NCI-H2227 treated with DMSO at 0.1 percent for 48 hours (cell line): ENCODE results near the gene PRTN3.

Experiments
- DNase-seq: peaks from one replicate; lab custom pipeline; 2025; lab: John Stamatoyannopoulos, UW

The PRTN3 gene

DNA sequence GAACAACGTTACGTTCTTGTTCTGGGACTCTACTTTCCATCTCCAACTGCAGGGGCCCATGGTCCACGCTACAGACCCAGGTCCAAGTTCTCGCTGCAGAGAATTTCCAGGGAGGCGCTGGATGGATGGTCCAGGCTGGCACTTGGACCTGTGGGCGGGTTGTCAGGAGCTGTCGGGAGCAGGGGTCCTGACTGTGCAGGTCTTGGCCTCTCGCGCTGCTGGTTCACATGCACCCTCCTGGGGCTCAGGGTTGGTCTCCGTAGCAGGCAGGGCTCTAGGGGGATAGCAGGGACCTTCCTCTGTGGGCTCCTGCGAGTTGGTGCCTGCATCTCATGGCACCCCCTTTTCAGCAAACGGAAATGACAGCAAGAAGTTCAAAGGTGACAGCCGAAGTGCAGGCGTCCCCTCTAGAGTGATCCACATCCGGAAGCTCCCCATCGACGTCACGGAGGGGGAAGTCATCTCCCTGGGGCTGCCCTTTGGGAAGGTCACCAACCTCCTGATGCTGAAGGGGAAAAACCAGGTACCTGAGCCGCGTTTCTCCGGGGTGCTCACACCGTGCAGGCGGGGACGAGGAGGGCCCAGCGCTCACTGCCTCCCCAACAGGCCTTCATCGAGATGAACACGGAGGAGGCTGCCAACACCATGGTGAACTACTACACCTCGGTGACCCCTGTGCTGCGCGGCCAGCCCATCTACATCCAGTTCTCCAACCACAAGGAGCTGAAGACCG, 36.9 kb upstream of the PRTN3 start:
- DNase-seq = no peak

DNA sequence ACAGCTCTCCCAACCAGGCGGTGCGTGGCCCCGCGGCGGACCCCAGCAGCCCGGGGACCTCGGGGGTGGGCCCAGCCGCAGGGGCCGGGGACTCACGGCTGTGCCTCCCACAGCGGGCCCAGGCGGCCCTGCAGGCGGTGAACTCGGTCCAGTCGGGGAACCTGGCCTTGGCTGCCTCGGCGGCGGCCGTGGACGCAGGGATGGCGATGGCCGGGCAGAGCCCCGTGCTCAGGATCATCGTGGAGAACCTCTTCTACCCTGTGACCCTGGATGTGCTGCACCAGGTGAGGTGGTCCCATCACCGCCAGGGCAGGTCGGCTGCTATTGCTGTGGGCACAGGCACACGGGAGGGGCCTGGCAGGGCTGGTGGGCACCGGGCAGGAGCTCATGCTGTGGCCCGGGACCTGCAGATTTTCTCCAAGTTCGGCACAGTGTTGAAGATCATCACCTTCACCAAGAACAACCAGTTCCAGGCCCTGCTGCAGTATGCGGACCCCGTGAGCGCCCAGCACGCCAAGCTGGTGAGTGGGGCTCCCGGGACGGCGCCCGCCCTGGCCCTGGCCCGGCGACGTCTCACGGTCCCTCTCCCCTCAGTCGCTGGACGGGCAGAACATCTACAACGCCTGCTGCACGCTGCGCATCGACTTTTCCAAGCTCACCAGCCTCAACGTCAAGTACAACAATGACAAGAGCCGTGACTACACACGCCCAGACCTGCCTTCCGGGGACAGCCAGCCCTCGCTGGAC, 36.2 kb upstream of the PRTN3 start:
- no peak for DNase-seq

DNA sequence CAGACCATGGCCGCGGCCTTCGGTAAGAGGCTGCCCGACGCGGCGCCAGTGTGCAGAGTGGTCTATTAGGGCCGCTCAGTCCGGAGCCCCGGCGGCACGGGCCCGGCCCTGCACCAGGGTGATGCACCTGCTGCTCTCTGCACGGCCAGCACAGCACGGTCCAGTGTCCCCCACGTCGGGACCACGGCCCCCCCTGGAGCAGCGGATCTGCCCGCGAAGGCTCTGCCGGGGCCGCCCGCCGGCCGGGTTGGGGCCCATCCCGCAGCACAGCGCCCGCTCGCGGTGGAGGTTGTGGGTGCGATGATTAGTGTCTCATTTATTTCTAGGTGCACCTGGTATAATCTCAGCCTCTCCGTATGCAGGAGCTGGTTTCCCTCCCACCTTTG, 35.6 kb upstream of the PRTN3 start:
- no peak for DNase-seq

DNA sequence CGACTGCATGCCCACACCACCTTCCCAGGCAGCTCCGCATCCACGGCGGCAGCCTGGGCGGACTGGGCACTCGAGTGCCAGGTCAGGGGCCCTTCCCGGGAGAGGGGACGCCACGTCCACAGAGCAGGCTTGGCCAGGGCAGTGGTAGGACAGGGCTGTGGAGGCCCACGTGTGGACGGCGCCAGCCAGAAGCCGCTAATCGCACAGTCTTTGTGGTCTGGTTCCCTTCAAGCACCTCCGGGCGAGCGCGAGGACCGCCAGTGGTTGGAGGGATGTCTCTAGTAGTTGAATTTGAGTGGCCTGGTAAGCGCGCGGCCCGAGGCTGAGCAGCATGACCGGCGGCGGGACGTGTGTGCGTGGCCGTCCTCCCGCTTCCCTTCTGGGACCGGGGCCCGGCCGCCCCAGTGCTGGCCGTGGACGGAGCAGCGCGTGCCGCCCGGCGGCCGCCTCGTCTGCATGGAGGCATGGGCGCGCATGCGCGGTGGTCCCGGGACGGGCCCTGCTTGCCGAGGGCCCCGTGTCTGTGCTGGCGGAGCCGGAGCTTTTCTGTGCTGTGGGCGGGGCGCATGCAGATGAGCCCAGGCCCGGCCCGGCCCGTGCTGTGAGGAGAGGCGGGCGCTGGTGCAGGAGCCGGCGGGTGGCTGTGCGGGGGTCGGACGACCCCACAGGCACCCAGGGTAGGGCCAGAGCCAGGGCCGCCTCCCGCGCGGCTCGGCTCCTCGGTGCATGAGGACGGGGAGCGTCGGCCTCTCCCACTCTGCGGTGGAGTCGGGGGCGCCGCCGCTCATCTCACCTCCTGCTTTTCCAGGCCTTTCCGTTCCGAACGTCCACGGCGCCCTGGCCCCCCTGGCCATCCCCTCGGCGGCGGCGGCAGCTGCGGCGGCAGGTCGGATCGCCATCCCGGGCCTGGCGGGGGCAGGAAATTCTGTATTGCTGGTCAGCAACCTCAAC, 34.9 kb upstream of the PRTN3 start:
- no peak for DNase-seq

DNA sequence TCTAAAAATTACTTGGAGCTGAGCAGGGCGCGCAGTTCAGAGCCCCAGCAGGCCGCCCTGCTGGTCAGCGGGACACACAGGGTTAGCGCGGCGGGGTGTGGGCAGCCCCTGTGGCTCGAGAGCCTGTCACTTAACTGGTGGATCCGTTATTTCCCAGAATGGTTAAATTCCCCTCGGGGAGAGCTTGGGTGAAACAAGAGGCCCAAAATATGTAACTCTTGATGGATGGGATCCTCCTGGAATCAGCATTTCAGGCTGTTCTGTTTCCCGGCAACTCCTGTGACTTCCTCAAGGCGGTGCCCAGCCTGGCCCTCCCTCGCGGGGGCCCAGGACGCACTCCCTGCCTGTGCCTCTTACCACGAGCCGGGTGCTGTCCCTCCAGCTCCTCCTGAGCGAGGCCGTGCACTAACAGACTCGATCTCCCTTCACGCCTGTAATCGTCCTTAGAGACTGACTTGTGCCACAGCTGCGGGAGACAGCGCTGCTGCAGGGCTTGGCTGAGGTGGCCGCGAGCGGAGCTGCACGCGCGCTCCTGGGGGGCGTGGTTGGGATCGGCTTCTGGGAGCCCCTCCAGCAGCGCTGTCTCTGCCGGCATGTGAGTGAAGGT, 33.9 kb upstream of the PRTN3 start:
- no peak for DNase-seq

DNA sequence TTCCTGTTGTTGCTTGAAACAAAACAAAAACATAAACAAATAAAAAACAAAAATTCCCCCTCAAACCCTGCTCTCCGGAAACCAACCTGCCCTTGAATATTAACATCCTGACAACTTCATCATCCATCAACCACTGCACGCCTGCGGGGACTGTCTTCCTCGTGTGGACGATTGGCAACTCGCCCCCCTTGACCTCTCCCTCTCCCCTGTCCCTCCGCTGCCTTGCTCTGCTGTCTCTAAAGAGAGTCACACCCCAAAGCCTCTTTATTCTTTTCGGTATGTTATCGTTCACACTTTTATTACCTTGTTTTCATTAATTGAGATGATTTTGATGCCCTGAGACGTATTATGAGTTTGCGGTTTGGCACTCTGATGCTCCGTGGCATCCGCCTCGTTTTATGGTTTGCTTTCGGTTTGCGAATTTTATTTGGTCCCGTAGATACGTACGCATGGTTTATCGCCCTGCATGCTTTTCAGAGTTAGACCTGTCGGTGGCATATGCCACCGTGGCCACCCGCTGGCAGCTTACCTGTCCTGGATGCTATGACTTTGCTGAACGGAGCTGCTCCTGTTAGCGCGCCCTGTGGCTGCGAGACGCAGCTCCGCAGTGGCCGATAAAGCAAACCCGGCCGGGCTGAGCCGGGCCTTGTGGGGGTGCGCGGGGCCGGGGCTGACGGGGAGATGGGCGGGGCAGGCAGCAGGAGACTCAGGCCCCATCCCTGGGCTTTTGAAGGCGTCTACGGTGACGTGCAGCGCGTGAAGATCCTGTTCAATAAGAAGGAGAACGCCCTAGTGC, 33.0 kb upstream of the PRTN3 start:
- no peak for DNase-seq

DNA sequence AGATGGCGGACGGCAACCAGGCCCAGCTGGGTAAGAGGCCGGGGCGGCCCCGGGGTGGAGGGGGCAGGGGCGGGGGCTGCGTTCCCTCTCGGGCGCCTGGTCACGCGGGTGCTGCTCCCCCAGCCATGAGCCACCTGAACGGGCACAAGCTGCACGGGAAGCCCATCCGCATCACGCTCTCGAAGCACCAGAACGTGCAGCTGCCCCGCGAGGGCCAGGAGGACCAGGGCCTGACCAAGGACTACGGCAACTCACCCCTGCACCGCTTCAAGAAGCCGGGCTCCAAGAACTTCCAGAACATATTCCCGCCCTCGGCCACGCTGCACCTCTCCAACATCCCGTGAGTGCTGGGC, 32.4 kb upstream of the PRTN3 start:
- DNase-seq = no peak

DNA sequence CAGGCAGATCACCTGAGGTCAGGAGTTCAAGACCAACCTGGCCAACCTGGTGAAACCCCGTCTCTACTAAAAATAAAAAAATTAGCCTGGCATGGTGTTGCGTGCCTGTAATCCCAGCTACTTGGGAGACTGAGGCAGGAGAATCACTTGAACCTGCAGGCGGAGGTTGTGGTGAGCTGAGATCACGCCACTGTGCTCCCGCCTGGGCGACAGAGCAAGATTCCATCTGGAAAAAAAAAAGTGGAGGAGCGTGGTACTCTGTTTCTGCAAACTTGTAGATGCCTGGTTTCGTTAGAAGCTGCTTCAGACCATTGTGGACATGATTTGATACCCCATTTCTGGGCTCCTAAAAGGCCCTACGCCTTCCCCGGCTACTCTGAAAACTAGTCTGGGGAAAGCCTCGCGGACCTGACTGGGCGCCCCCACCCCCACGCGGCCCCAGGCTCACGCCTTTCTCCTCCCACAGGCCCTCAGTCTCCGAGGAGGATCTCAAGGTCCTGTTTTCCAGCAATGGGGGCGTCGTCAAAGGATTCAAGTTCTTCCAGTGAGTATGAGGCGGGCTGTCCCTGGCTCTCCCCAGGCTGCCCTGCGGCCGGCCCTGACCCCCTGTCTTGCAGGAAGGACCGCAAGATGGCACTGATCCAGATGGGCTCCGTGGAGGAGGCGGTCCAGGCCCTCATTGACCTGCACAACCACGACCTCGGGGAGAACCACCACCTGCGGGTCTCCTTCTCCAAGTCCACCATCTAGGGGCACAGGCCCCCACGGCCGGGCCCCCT, 30.5 kb upstream of the PRTN3 start:
- DNase-seq = no peak

DNA sequence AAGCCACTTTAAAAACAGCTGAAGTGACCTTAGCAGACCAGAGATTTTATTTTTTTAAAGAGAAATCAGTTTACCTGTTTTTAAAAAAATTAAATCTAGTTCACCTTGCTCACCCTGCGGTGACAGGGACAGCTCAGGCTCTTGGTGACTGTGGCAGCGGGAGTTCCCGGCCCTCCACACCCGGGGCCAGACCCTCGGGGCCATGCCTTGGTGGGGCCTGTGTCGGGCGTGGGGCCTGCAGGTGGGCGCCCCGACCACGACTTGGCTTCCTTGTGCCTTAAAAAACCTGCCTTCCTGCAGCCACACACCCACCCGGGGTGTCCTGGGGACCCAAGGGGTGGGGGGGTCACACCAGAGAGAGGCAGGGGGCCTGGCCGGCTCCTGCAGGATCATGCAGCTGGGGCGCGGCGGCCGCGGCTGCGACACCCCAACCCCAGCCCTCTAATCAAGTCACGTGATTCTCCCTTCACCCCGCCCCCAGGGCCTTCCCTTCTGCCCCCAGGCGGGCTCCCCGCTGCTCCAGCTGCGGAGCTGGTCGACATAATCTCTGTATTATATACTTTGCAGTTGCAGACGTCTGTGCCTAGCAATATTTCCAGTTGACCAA, 29.8 kb upstream of the PRTN3 start:
- DNase-seq = no peak

DNA sequence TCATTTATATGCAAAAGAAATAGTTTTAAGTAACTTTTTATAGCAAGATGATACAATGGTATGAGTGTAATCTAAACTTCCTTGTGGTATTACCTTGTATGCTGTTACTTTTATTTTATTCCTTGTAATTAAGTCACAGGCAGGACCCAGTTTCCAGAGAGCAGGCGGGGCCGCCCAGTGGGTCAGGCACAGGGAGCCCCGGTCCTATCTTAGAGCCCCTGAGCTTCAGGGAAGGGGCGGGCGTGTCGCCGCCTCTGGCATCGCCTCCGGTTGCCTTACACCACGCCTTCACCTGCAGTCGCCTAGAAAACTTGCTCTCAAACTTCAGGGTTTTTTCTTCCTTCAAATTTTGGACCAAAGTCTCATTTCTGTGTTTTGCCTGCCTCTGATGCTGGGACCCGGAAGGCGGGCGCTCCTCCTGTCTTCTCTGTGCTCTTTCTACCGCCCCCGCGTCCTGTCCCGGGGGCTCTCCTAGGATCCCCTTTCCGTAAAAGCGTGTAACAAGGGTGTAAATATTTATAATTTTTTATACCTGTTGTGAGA, 29.2 kb upstream of the PRTN3 start:
- no peak for DNase-seq

DNA sequence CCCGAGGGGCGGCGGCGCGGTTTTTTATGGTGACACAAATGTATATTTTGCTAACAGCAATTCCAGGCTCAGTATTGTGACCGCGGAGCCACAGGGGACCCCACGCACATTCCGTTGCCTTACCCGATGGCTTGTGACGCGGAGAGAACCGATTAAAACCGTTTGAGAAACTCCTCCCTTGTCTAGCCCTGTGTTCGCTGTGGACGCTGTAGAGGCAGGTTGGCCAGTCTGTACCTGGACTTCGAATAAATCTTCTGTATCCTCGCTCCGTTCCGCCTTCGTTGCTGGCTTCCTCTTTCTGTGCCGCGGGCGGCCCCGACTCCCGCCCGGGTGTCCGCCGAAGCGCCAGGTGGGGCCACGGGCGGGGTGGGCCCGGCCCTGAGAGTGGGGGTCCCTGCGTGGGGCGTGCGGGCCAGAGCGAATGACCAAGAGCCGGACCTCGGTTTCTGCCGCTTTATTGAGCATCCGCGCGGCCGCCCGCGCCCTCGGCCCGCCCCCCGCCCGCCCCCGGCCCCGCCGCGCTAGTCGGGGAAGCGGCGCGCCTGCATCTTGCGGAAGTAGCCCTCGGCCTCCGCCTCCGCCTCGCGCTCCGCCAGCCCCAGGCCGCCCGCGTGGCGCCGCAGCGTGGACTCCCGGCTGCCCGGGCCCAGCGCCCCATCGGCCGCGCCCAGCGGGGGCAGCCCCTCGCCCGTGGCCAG, 28.6 kb upstream of the PRTN3 start:
- no peak for DNase-seq

DNA sequence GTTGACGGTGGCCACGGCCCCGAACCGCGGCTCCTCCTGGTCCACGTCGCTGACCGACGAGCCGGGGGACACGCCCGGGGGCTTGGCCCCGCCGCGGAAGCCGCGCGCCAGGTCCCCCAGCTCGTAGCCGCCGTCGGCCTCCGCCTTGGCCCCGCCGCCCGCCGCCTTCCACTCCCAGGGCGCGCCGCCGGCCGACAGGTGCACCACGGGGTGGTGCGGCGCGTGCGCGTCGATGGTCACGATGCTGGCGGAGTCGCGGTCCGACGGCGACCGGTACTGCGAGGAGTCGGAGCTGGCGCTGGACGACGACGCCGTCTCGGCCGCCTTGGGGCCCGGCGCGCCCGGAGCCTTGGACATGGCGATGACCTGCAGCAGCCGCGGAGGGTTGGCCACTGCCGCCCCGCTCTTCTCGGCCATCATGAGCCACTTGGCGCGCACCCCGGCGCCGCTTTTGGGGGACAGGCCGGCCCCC, 28.0 kb upstream of the PRTN3 start:
- no peak for DNase-seq

DNA sequence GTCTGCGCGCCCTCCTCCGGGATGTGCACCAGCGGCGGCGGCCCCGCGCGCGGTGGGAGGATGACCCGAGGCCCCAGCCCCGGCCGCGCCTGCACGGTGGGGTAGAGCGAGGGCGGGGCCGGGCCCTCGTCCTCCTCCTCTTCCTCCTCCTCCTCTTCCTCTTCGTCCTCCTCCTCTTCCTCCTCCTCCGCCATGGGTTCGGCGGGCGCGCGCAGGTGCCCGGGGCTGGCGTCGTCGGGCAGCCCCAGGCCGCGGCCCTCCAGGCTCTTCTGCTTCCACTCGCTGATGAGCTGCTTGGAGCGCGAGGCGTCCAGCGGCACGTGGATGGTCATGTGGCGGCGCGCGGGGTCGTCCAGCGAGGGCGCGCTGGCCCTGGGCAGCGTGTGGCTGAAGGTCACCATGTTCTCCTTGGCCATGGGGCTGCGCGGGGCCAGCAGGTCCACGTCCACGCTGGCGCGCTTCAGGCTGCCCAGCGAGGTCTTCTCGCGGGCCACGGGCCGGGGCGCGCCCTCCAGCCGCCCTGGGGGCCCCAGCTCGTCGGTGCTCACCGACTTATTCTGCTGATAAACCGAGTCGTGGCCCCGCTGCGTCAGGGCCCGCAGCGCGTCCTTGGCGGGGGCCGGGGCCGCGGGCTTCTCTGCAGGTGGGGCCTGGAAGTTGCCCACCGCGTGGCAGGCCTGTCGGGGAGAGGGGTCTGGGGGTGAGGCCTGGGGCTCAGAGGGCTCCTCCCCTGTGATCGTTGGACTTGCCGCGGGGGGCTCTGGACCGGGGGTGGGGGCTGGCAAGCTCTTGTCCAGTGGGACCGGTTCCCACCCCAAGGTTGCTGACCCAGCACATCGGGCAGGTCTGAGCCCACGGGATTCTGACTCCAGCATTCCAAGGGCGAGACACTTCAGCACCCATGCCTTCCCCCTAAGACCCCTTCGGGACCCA, 27.3 kb upstream of the PRTN3 start:
- no peak for DNase-seq

DNA sequence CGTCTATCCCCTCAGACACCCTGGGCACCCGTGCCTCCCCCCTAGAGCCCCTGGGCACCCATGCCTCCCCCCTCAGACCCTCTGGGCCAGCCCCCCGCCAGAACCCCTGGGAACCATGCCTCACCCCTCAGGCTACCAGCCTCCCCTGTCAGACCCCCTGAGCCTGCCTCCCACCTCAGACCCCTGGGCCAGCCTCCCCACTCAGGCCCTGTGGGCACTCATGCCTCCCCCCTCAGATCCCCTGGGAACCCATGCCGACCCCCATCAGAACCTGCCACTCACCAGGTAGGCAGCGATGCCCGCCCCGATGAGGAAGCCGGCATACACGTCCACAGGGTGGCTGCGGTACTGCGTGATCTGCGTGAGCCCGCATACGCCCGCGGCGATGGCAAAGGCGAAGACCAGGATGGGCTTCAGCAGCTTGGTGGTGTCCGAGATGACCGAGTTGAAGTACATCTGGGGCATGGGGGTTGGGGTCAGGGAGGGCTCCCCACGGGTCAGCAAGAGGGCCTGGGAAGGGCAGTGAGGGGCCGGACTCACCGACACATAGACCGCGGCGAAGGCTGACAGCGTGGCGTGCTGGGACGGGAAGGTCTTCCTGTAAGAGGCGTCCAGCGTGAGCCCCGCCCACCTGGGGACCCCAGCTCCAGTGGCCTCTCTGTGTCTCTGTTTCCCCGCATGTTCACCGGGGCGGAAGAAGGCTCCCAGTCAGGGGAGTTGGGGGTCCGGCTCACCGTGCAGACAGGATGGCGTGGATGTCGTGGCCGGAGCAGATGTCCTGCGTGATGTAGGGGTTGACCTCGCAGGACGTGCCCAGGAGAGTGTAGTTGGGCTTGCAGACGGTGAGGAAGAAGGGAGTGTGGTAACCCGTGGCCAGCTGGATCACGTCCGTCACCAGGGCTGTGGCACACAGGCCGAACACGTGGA, 26.4 kb upstream of the PRTN3 start:
- DNase-seq = no peak

DNA sequence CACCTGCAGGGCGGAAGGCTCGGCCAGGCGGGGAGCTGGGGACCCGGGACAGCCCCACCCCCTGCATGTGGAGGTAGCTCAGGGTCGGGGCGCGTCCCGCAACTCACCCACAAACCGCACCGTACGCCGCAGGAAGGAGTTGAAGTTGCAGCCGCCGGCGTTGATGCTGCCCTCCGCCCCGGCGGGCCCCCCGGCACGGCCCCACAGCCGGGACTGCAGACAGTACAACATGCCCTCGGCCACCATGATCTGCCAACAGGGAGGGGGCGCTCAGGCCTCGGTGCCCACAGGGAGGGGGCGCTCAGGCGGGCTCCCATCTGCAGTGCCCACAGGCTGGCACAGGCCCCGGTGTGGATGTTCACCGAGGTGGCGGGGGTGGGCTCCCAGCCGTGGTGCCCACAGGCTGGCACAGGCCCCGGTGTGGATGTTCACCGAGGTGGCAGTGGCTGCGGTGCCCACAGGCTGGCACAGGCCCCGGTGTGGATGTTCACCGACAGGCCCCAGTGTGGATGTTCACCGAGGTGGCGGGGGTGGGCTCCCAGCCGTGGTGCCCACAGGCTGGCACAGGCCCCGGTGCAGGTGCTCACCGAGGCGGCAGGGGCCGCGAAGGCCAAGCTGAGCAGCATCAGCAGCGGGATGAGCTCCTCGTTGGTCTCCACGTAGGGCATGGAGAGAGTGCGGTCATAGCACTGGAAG, 25.6 kb upstream of the PRTN3 start:
- DNase-seq = no peak

DNA sequence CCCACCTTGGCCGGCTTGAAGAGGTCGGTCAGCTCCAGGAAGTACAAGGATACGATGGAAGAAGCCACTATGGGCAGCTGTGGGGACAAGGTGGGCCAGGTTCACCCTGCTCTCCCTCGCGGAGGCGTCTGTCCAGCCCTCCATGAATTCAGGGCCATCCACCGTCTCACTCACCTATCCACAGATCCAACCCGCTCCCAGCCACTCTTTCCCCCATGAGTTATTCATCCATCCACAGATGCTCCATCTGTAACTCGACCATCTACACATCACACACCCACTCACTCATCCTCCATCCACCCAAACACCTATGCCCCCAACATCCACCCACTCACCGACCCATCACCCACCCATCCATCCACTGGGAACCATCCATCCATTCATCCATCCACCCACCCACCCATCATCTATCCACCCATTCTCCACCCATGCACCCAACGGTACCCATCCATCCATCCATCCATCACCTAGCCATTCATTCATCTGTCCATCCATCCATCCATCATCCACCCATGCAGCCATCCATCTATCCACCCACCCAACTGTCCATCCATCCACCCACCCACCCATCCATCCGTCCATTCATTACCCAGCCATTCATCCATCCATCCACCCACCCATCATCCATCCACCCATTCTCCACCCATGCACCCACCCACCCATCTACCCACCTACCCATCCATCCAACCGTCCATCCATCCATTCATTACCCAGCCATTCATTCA, 24.9 kb upstream of the PRTN3 start:
- DNase-seq = no peak
